HCT116 (cell line): ENCODE results near the gene WASF2. TPM values are rescaled to one million over a fixed set of nuclear protein-coding genes. Genes with fewer than 3 reads are reported as not detected.

Experiments used
- ATAC-seq: fragments of 200-7000 bp; cut with Tn5 transposase; 2 replicates; pipeline ENCODE4 v1.9.1; 2020; ENCODE audit warnings: mild to moderate bottlenecking, moderate library complexity
- BruUV-seq: library from RNA; stranded (reverse); fragments of 400-500 nt; replicated peaks from 2 replicates; lab custom pipeline; 2021; lab: Mats Ljungman, UMichigan
- CTCF ChIA-PET: fragments of 300-600 bp; sonication (Branson Sonifier 250); formaldehyde crosslinking; loops from one replicate; lab custom pipeline; 2021; ENCODE audit warnings: antibody characterized with exemption; lab: Charles Lee
- POLR2A ChIA-PET: fragments of 300-600, 350-600 bp; sonication (Branson Sonifier 250); formaldehyde crosslinking; loops from one replicate; lab custom pipeline; 2021; ENCODE audit warnings: antibody characterized with exemption; lab: Charles Lee
- RAD21 ChIA-PET, 2 experiments: fragments of 300-600 bp; sonication (Branson Sonifier 250); formaldehyde crosslinking; loops; one replicate each; lab custom pipeline; 2023; ENCODE audit warnings: low total read pairs in 2 of 2; ENCODE audit not compliant: uncharacterized antibody in 2 of 2, unreplicated experiment in 2 of 2, low non-redundant PET in 1 of 2; lab: Charles Lee
- DNase-seq: peaks from one replicate; pipeline ENCODE4 v3.0.0-alpha.2; 2010; ENCODE audit warnings: low read depth, low spot score
- H2AFZ ChIP-seq: fragments of 200-600 bp; shearing (Covaris generic), sonication (generic); 2 replicates; pipeline ENCODE4 v1.6.1; 2017; ENCODE audit warnings: low read depth, mixed run types, mixed read lengths, antibody characterized with exemption, low read length; ENCODE audit not compliant: poor library complexity, severe bottlenecking
- H3K27ac ChIP-seq: 2 replicates; pipeline ENCODE4 v1.5.1; 2012; ENCODE audit warnings: low read depth, low read length
- H3K27me3 ChIP-seq: fragments of 200-600 bp; sonication (generic); 2 replicates; pipeline ENCODE4 v1.6.1; 2016; ENCODE audit warnings: mixed run types, low read length, mixed read lengths; ENCODE audit not compliant: insufficient read depth
- H3K36me3 ChIP-seq, 2 experiments: fragments of 200-500 bp in 1 of 2; fragments of 200-600 bp in 1 of 2; sonication (Bioruptor generic) in 1 of 2; sonication (generic) in 1 of 2; 2 replicates each; pipeline versions ENCODE4 v1.5.1 to v1.6.1; 2014 to 2016; ENCODE audit warnings: low read length in 2 of 2, inconsistent platforms in 1 of 2, mixed read lengths in 1 of 2, mixed run types in 1 of 2; ENCODE audit not compliant: insufficient read depth in 2 of 2, control insufficient read depth in 1 of 2
- H3K4me1 ChIP-seq, 2 experiments: fragments of 200-600 bp in 1 of 2; sonication (generic) in 1 of 2; 2 replicates each; pipeline versions ENCODE4 v1.5.1 to v1.6.1; 2012 to 2017; ENCODE audit warnings: low read length in 2 of 2, inconsistent platforms in 1 of 2, mild to moderate bottlenecking in 1 of 2, mixed read lengths in 1 of 2, mixed run types in 1 of 2, moderate library complexity in 1 of 2; ENCODE audit not compliant: insufficient read depth in 2 of 2, control insufficient read depth in 1 of 2
- H3K4me2 ChIP-seq: fragments of 200-600 bp; sonication (generic); 2 replicates; pipeline ENCODE4 v1.6.1; 2017; ENCODE audit warnings: mixed run types, low read length, mixed read lengths
- H3K4me3 ChIP-seq, 2 experiments: fragments of 200-600 bp in 1 of 2; sonication (generic) in 1 of 2; replicated peaks in 1 of 2; 2 replicates each; pipeline ENCODE4 v1.5.1; 2011 to 2016; ENCODE audit warnings: low read length in 2 of 2, control low read depth in 1 of 2, low read depth in 1 of 2, mild to moderate bottlenecking in 1 of 2, mixed read lengths in 1 of 2, mixed run types in 1 of 2
- H3K79me2 ChIP-seq: fragments of 200-600 bp; sonication (generic); 2 replicates; pipeline ENCODE4 v1.6.1; 2017; ENCODE audit warnings: mild to moderate bottlenecking, mixed run types, low read length, moderate library complexity, mixed read lengths; ENCODE audit not compliant: insufficient read depth
- H3K9ac ChIP-seq: fragments of 200-600 bp; sonication (generic); 2 replicates; pipeline ENCODE4 v1.6.1; 2016; ENCODE audit warnings: low read length, mixed read lengths
- H3K9me2 ChIP-seq: fragments of 200-600 bp; sonication (generic), shearing (Covaris generic); 2 replicates; pipeline ENCODE4 v1.6.1; 2017; ENCODE audit warnings: mixed run types, mild to moderate bottlenecking, moderate library complexity; ENCODE audit not compliant: insufficient read depth
- H3K9me3 ChIP-seq, 2 experiments: fragments of 200-500 bp in 1 of 2; fragments of 200-600 bp in 1 of 2; sonication (Bioruptor generic) in 1 of 2; sonication (generic) in 1 of 2; 2 replicates each; pipeline ENCODE4 v1.6.1; 2014 to 2017; ENCODE audit warnings: low read length in 2 of 2, mixed read lengths in 2 of 2, inconsistent platforms in 1 of 2, low read depth in 1 of 2, mild to moderate bottlenecking in 1 of 2, mixed run types in 1 of 2, moderate library complexity in 1 of 2; ENCODE audit not compliant: control insufficient read depth in 1 of 2, insufficient read depth in 1 of 2
- H4K20me1 ChIP-seq: fragments of 200-600 bp; sonication (generic), shearing (Covaris generic); 2 replicates; pipeline ENCODE4 v1.6.1; 2017; ENCODE audit warnings: mixed run types, mild to moderate bottlenecking, moderate library complexity; ENCODE audit not compliant: insufficient read depth
- CBX3 ChIP-seq: IDR thresholded peaks from 2 replicates; pipeline ENCODE4 v1.6.1; 2012; ENCODE audit warnings: low read depth
- CEBPB ChIP-seq: IDR thresholded peaks from 2 replicates; pipeline ENCODE4 v1.6.1; 2012; ENCODE audit warnings: low read depth
- CTCF ChIP-seq, 3 experiments: fragments of 200-600 bp in 1 of 3; sonication (generic) in 1 of 3; IDR thresholded peaks in 2 of 3; conservative IDR thresholded peaks in 1 of 3; 2 replicates each; pipeline ENCODE4 v1.5.1; 2012 to 2017; ENCODE audit warnings: low read depth in 2 of 3, low read length in 2 of 3, antibody characterized with exemption in 1 of 3, borderline replicate concordance in 1 of 3, control low read depth in 1 of 3, mild to moderate bottlenecking in 1 of 3, mixed read lengths in 1 of 3, mixed run types in 1 of 3, moderate library complexity in 1 of 3; ENCODE audit not compliant: insufficient read depth in 1 of 3
- EZH2 ChIP-seq: fragments of 200-600 bp; sonication (generic); IDR thresholded peaks from 2 replicates; pipeline ENCODE4 v1.6.1; 2017; ENCODE audit warnings: antibody characterized with exemption, mixed run types
- EZH2phosphoT487 ChIP-seq: fragments of 200-600 bp; IDR thresholded peaks from 2 replicates; pipeline ENCODE4 v1.6.1; 2018; ENCODE audit warnings: antibody characterized with exemption, borderline replicate concordance
- FOSL1 ChIP-seq: IDR thresholded peaks from 2 replicates; pipeline ENCODE4 v1.6.1; 2012; ENCODE audit warnings: low read depth
- JUND ChIP-seq: IDR thresholded peaks from 2 replicates; pipeline ENCODE4 v1.6.1; 2012
- MAX ChIP-seq: IDR thresholded peaks from 2 replicates; pipeline ENCODE4 v1.6.1; 2012
- POLR2A ChIP-seq: IDR thresholded peaks from 2 replicates; pipeline ENCODE4 v1.7.0; 2011; ENCODE audit warnings: borderline replicate concordance; ENCODE audit not compliant: insufficient read depth, insufficient read length; ENCODE audit errors: extremely low read depth
- POLR2AphosphoS5 ChIP-seq: IDR thresholded peaks from 2 replicates; pipeline ENCODE4 v1.6.1; 2011; ENCODE audit warnings: mild to moderate bottlenecking, low read depth, low read length, moderate library complexity
- RAD21 ChIP-seq: IDR thresholded peaks from 2 replicates; pipeline ENCODE4 v1.6.1; 2012; ENCODE audit warnings: low read depth, mild to moderate bottlenecking
- SP1 ChIP-seq: IDR thresholded peaks from 2 replicates; pipeline ENCODE4 v1.6.1; 2012; ENCODE audit warnings: low read depth
- TCF7L2 ChIP-seq: IDR thresholded peaks from 2 replicates; pipeline ENCODE4 v1.7.0; 2011; ENCODE audit warnings: borderline replicate concordance, inconsistent platforms; ENCODE audit not compliant: insufficient read depth, insufficient read length; ENCODE audit errors: extremely low read depth
- YY1 ChIP-seq: IDR thresholded peaks from 2 replicates; pipeline ENCODE4 v1.6.1; 2011; ENCODE audit warnings: low read length, low read depth, moderate library complexity, mild to moderate bottlenecking; ENCODE audit not compliant: insufficient replicate concordance; ENCODE audit errors: extremely low read depth
- ZBTB33 ChIP-seq: IDR thresholded peaks from 2 replicates; pipeline ENCODE4 v1.6.1; 2011; ENCODE audit warnings: mild to moderate bottlenecking, low read length, moderate library complexity; ENCODE audit not compliant: insufficient replicate concordance; ENCODE audit errors: extremely low read depth
- ZFX ChIP-seq: fragments of 450-650 bp; IDR thresholded peaks from 2 replicates; pipeline ENCODE4 v1.6.1; 2017
- ZNF274 ChIP-seq: fragments of 200-500 bp; sonication (Bioruptor generic); IDR thresholded peaks from 2 replicates; pipeline ENCODE4 v1.6.1; 2014; ENCODE audit warnings: mild to moderate bottlenecking, low read depth, low read length, inconsistent platforms
- intact Hi-C: fragments of 100-400 bp; cut with micrococcal nuclease; formaldehyde crosslinking; loops from 2 replicates; pipeline ENCODE4 v1.10.0; 2022
- total RNA-seq: library from RNA; stranded (reverse); gene quantifications from one replicate; pipeline ENCODE4 v1.2.1, GENCODE V29; 2021; ENCODE audit not compliant: unreplicated experiment

The WASF2 gene
- total RNA-seq, 1 experiment from 2014 or later = 111 TPM

GRCh38 chr1:27435566-27436203, 54.3 kb downstream of the WASF2 start:
- Histone ChIP-seq H3K9me2 (no peaks in the 10 kb centered on the region), H2AFZ (no peak overlapping the region), H3K9me3 (no peaks in the 10 kb centered on the region), H3K4me3 (no peak overlapping the region), H3K4me1 (peaks cover 8 to 34% of the 10 kb centered on the region in 2 experiments), H3K27ac (no peak overlapping the region), H3K36me3 (no peaks in the 10 kb centered on the region), H3K79me2 (peaks cover 92% of the 10 kb centered on the region), H3K4me2 (0 out of 2 replicates have a peak overlapping the region, but pooled peaks have one; percentile 60), H3K27me3 (no peaks in the 10 kb centered on the region), H3K9ac (no peak overlapping the region), H4K20me1 (peaks cover 16% of the 10 kb centered on the region; the same call in 1 of the 2 replicates)
- no peak for DNase-seq
- ChIA-PET POLR2A (interaction anchor here (1.1 to 1.3 kb wide), 2 partner anchors 8 to 107 kb away, joined by 3 read pairs; no protein-coding TSS in a partner anchor), CTCF (interaction anchor here (1.8 kb wide), 1 partner anchor 121 kb away, joined by 11 read pairs; no protein-coding TSS in a partner anchor), RAD21 (no interaction called here)
- TF ChIP-seq EZH2phosphoT487 = no peak
- no peak for TF ChIP-seq CTCF (IDR thresholded peaks at IDR 0.05 in 2 of 3, conservative IDR thresholded peaks at IDR 0.05 in 1 of 3; ENCODE audit: borderline replicate concordance in 1 of 3, insufficient read depth in 1 of 3, low read depth in 2 of 3, low read length in 2 of 3)
- TF ChIP-seq ZBTB33 = no peak
- TF ChIP-seq JUND = no peak
- no peak for TF ChIP-seq EZH2
- no peak for TF ChIP-seq TCF7L2
- TF ChIP-seq SP1 = no peak
- TF ChIP-seq ZNF274 = no peak
- TF ChIP-seq POLR2AphosphoS5 = no peak
- TF ChIP-seq CEBPB = no peak
- no peak for TF ChIP-seq MAX
- no peak for TF ChIP-seq RAD21
- no peak for TF ChIP-seq YY1
- TF ChIP-seq POLR2A = no peak
- no peak for TF ChIP-seq FOSL1
- no peak for TF ChIP-seq ZFX
- TF ChIP-seq CBX3 = no peak
- ATAC-seq = no peak
- intact Hi-C loops = no loop called here
- no TSS peak for BruUV-seq
